Karpas-422 (cell line): ENCODE results near the gene MAN1C1. TPM values are rescaled to one million over a fixed set of nuclear protein-coding genes. Genes with fewer than 3 reads are reported as not detected.

Experiments
- DNase-seq: peaks from one replicate; pipeline ENCODE4 v3.0.0-alpha.2; 2015
- H2AFZ ChIP-seq: fragments of 200-600 bp; sonication (generic); 2 replicates; pipeline ENCODE4 v1.6.1; 2014; ENCODE audit warnings: antibody characterized with exemption, low read length, mixed read lengths
- H3K27ac ChIP-seq: fragments of 200-600 bp; sonication (generic); 2 replicates; pipeline ENCODE4 v1.5.1; 2014; ENCODE audit warnings: mild to moderate bottlenecking, low read length, moderate library complexity
- H3K27me3 ChIP-seq: fragments of 200-600 bp; sonication (generic); 2 replicates; pipeline ENCODE4 v1.6.1; 2014; ENCODE audit warnings: low read length, mixed read lengths
- H3K36me3 ChIP-seq: fragments of 200-600 bp; sonication (generic); 2 replicates; pipeline ENCODE4 v1.6.1; 2014; ENCODE audit warnings: low read length, mixed read lengths; ENCODE audit not compliant: insufficient read depth
- H3K4me1 ChIP-seq: fragments of 200-600 bp; sonication (generic); 2 replicates; pipeline ENCODE4 v1.6.1; 2014; ENCODE audit warnings: mild to moderate bottlenecking, low read length, mixed read lengths
- H3K4me2 ChIP-seq: fragments of 200-600 bp; sonication (generic); 2 replicates; pipeline ENCODE4 v1.6.1; 2014; ENCODE audit warnings: low read length, low read depth, mild to moderate bottlenecking; ENCODE audit not compliant: poor library complexity, severe bottlenecking
- H3K4me3 ChIP-seq: fragments of 200-600 bp; sonication (generic); 2 replicates; pipeline ENCODE4 v1.5.1; 2014; ENCODE audit warnings: mild to moderate bottlenecking, antibody characterized with exemption, low read length, mixed read lengths
- H3K79me2 ChIP-seq: fragments of 200-600 bp; sonication (generic); 2 replicates; pipeline ENCODE4 v1.6.1; 2014; ENCODE audit warnings: mild to moderate bottlenecking, low read length, mixed read lengths
- H3K9ac ChIP-seq: fragments of 200-600 bp; sonication (generic); 2 replicates; pipeline ENCODE4 v1.6.0; 2014; ENCODE audit warnings: low read length
- H3K9me2 ChIP-seq: fragments of 200-600 bp; sonication (generic), shearing (Covaris generic); replicated peaks from 2 replicates; pipeline ENCODE4 v1.6.0; 2014; ENCODE audit warnings: mild to moderate bottlenecking, low read length, moderate library complexity; ENCODE audit not compliant: insufficient read depth
- H3K9me3 ChIP-seq: fragments of 300-700, 200-600 bp; sonication (generic); 2 replicates; pipeline ENCODE4 v1.6.1; 2014; ENCODE audit warnings: low read length, mixed read lengths
- H4K20me1 ChIP-seq: fragments of 200-600 bp; sonication (generic); 2 replicates; pipeline ENCODE4 v1.6.1; 2014; ENCODE audit warnings: mild to moderate bottlenecking, antibody characterized with exemption, low read length, low read depth; ENCODE audit not compliant: insufficient read depth
- total RNA-seq: library from RNA; depleted of rRNA; stranded (reverse); fragments of >200 nt; shearing (Covaris generic); gene quantifications from 2 replicates; pipeline ENCODE4 v1.2.3, GENCODE V29; 2014; ENCODE audit warnings: low replicate concordance; rRNA removed

The MAN1C1 gene
- total RNA-seq, 1 experiment from 2014 or later = not detected

DNA sequence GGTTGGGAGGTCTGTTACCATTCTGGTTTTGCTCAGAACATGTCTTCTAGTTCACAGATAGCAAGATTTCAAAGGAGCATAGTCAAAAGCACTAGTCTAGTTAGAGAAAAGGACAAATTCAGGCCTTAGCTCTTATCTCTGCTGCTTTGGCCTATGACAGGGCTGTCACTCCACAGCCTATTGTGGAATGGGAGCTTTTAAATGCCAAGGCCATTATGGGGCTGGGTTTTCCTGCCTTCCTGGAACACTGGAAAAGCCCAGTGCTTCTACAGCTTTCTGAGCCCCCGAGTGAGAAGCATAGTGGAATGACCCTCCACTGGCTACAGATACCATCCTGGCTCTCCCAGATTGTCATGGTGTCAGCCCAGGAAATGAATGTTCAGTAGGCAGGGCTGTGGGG is 212.5 kb downstream of the MAN1C1 start:
- no peak overlapping the region for H3K27ac ChIP-seq

DNA sequence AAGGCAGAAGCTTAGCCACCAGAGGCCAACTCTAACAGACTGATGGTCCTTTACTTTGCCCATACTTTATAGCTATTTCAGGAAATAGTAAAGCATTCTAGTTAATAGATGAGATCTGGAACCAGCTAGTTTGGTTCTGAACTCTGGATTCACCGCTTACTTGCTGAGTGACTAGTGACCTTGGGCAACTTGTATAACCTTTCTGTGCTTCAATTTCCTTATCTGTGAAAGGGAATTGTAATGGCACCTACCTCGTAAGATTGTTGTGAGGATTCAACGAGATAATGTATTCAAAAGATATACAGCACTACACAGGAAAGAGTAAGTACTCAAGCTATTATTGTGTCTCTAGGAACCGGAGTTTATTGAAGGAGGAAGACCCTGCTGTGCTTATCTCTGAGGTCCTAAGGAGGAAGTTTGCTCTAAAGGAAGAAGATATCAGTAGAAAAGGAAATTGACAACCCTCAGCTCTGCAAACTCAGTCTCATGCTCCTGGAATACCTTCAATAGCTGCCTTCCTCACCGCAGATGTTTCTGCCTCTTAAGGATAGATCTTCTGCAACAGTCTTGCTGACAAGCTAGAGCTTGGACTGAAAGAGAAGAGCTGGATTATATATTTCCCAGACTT is 215.1 kb downstream of the MAN1C1 start:
- H3K27me3 ChIP-seq = no peaks in the 10 kb centered on the region
- H2AFZ ChIP-seq = no peak overlapping the region
- peaks cover 14% of the 10 kb centered on the region for H3K79me2 ChIP-seq
- H4K20me1 ChIP-seq = peaks cover 12% of the 10 kb centered on the region; the same call in 1 of the 2 replicates
- no peak overlapping the region for H3K9ac ChIP-seq
- no peaks in the 10 kb centered on the region for H3K9me2 ChIP-seq
- no peak overlapping the region for H3K27ac ChIP-seq
- no peak overlapping the region for H3K4me2 ChIP-seq
- no peak for DNase-seq
- peaks cover 40% of the 10 kb centered on the region; the same call in 1 of the 2 replicates for H3K36me3 ChIP-seq
- no peaks in the 10 kb centered on the region for H3K4me1 ChIP-seq
- H3K4me3 ChIP-seq = no peak overlapping the region
- H3K9me3 ChIP-seq = no peaks in the 10 kb centered on the region

More for the DNA sequence above, 212.5 kb downstream of the MAN1C1 start:
- Histone ChIP-seq H4K20me1 (peaks cover 27% of the 10 kb centered on the region), H3K4me3 (no peak overlapping the region), H3K4me1 (no peaks in the 10 kb centered on the region), H3K36me3 (peaks cover 35% of the 10 kb centered on the region; the same call in 1 of the 2 replicates), H3K79me2 (peaks cover 10% of the 10 kb centered on the region; the same call in 1 of the 2 replicates), H3K9me3 (no peaks in the 10 kb centered on the region), H3K27me3 (no peaks in the 10 kb centered on the region), H3K9ac (no peak overlapping the region), H3K9me2 (no peaks in the 10 kb centered on the region), H3K4me2 (no peak overlapping the region), H2AFZ (no peak overlapping the region)
- DNase-seq = no peak

DNA sequence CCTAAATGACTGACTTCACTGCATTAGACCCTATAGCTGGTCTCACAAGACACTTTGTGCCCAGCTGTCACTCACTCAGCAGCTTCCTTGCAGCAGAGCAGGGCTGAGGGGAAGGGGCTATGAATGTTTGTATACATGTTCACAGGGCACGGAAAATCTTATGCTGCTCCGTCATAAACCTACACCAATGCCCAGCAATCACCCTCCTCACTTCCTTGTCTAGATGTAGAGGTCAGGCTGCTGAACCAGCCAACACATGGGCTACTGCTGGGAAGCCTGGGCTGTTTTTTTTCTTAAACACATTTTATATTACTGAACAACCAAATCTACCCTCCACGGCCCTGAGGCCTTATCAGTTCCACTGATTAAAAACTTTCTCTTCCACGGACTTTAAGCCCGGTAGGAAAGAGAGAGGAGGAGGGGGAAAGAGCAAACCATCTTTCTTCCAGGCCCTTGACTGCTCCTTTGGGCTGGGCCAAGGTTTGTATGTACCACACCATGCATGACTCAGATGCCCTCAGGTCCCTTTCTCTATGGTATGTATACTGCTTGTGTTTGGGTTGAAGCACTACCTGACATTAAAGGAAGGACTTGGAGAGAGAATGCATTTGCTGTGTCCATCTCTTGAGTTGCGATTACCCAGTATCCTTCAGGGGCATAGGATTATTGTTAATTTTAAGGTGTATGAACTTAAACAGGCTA is 215.9 kb downstream of the MAN1C1 start:
- Histone ChIP-seq H3K9me3 (no peaks in the 10 kb centered on the region), H3K4me3 (no peak overlapping the region), H2AFZ (no peak overlapping the region), H3K36me3 (peaks cover 40% of the 10 kb centered on the region; the same call in 1 of the 2 replicates), H3K27ac (no peak overlapping the region), H3K9ac (no peak overlapping the region), H3K9me2 (no peaks in the 10 kb centered on the region), H3K27me3 (no peaks in the 10 kb centered on the region), H3K79me2 (peaks cover 14% of the 10 kb centered on the region), H3K4me2 (no peak overlapping the region), H3K4me1 (no peaks in the 10 kb centered on the region), H4K20me1 (peaks cover 12% of the 10 kb centered on the region; the same call in 1 of the 2 replicates)
- no peak for DNase-seq

DNA sequence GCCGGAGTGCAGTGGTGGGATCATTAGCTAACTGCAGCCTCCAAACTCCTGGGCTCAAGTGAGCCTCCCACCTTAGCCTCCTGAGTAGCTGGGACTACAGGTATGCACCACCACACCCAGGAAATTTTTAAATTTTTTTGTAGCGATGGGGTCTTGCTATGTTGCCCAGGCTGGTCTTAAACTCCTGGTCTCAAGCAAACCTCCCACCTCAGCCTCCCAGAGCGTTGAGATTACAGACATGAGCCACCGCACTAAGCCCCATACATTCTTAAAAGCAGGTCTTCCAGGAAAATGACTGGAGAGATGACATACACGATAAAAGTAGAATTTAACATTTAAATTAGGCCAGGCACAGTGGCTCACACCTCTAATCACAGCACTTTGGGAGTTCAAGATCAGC is 216.6 kb downstream of the MAN1C1 start:
- H3K79me2 ChIP-seq = peaks cover 18% of the 10 kb centered on the region
- peaks cover 40% of the 10 kb centered on the region; the same call in 1 of the 2 replicates for H3K36me3 ChIP-seq
- H3K4me1 ChIP-seq = no peaks in the 10 kb centered on the region
- no peak overlapping the region for H3K27ac ChIP-seq
- no peak for DNase-seq
- H3K9me3 ChIP-seq = no peaks in the 10 kb centered on the region
- no peaks in the 10 kb centered on the region for H3K27me3 ChIP-seq
- no peak overlapping the region for H3K4me2 ChIP-seq
- H2AFZ ChIP-seq = no peak overlapping the region
- peaks cover 12% of the 10 kb centered on the region; the same call in 1 of the 2 replicates for H4K20me1 ChIP-seq
- H3K9ac ChIP-seq = no peak overlapping the region
- no peaks in the 10 kb centered on the region for H3K9me2 ChIP-seq
- H3K4me3 ChIP-seq = no peak overlapping the region

Other genes starting within 250 kb of the MAN1C1 start
- gene RHCE, start 196.0 kb upstream of the MAN1C1 start, total RNA-seq = 3.1 TPM in 2 replicates
- gene MACO1, start 185.9 kb upstream of the MAN1C1 start, total RNA-seq = 29.7 and 31.4 TPM in 2 replicates
- gene LDLRAP1, start 73.2 kb upstream of the MAN1C1 start, total RNA-seq = not detected in 2 replicates
- gene SELENON, start 183.4 kb downstream of the MAN1C1 start, total RNA-seq = 2.7 and 5.1 TPM in 2 replicates
- gene MTFR1L, start 203.2 kb downstream of the MAN1C1 start, total RNA-seq = 24.3 and 39.6 TPM in 2 replicates
- 7.2 and 11.6 TPM in 2 replicates for gene AUNIP, start 242.7 kb downstream of the MAN1C1 start, total RNA-seq